ENCODE results near the gene NOX5. TPM values are rescaled to one million over a fixed set of nuclear protein-coding genes. Genes with fewer than 3 reads are reported as not detected.

NOX5 gene
- total RNA-seq, 2 donors from 2014 or later: 0.05 to 0.17 TPM

DNA sequence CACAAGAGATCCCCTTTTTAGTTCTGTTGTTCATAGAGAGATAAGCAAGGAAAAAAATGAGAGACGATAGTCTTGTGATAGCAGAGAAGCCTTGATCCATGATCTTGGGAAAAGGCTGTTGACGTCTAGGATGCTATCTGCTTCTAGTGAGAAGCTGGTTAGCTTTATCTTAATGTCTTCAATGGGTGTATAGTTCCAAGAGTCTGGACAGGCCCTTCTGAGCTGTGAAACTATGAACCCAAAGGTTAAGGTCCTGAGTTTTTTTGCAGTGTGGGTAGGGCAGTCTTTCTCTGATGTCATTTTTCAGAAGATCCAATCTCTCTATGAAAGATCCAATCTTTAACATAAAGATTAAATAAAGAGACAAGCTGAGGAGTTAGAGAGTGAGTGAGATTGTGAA lies 10.5 kb upstream of the NOX5 start:
- H3K27ac ChIP-seq: no peak overlapping the region
- no peaks in the 10 kb centered on the region for H3K4me1 ChIP-seq
- no peak overlapping the region for H3K9ac ChIP-seq (ENCODE audit: low read depth in 2 of 2, low read length in 2 of 2)
- no peaks in the 10 kb centered on the region for H3K9me3 ChIP-seq
- H3K27me3 ChIP-seq: no peaks in the 10 kb centered on the region
- intact Hi-C loops (cut with DNase I): no loop called here
- no peak for DNase-seq
- TF ChIP-seq, protein P1, sequence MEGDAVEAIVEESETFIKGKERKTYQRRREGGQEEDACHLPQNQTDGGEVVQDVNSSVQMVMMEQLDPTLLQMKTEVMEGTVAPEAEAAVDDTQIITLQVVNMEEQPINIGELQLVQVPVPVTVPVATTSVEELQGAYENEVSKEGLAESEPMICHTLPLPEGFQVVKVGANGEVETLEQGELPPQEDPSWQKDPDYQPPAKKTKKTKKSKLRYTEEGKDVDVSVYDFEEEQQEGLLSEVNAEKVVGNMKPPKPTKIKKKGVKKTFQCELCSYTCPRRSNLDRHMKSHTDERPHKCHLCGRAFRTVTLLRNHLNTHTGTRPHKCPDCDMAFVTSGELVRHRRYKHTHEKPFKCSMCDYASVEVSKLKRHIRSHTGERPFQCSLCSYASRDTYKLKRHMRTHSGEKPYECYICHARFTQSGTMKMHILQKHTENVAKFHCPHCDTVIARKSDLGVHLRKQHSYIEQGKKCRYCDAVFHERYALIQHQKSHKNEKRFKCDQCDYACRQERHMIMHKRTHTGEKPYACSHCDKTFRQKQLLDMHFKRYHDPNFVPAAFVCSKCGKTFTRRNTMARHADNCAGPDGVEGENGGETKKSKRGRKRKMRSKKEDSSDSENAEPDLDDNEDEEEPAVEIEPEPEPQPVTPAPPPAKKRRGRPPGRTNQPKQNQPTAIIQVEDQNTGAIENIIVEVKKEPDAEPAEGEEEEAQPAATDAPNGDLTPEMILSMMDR (IDR thresholded peaks at IDR 0.05): no peak
- no peaks in the 10 kb centered on the region for H3K36me3 ChIP-seq
- H3K4me3 ChIP-seq: no peak overlapping the region

DNA sequence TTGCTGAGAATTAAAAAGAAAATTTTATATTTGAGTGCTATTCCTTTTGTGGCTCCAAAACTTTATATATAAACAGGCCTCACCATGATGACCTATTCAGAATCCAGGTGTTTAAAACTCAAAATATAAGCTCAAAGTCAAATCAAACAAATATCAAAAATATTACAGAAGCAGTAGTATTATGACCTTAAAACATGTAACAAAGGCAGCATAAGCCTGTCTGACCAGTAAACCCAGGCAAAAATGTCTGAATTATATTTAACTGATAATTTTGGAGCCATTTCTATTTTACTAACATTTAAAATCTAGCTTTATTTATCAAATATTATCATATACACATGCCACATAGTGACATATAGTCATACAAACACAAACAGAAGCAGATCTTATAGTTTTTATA lies 6.4 kb upstream of the NOX5 start:
- Histone ChIP-seq H3K9me3 (no peaks in the 10 kb centered on the region), H3K36me3 (no peaks in the 10 kb centered on the region), H3K27me3 (no peaks in the 10 kb centered on the region), H3K4me1 (no peaks in the 10 kb centered on the region), H3K4me3 (no peak overlapping the region), H3K9ac (ENCODE audit: low read depth in 2 of 2, low read length in 2 of 2) (no peak overlapping the region), H3K27ac (no peak overlapping the region)
- no peak for DNase-seq
- TF ChIP-seq, protein P1 (IDR thresholded peaks at IDR 0.05): no peak
- intact Hi-C loops (cut with DNase I): no loop called here

DNA sequence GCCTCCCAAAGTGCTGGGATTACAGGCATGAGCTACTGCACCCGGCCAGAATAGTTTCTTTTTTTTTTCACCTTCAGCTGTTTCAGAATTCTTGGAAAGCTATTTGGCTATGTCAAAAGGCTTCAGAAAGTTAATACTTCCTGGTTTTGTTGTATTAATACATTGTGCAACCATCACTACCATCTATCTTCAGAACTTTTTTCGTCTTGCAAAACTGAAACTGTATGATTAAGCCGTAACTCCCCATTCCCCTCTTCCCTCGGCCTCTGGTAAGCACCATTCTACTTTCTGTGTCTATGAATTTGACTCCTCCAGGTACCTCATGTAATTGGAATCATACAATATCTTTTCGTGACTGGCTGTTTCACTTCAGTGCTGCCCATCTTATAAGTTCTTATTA lies 5.2 kb upstream of the NOX5 start:
- H3K4me3 ChIP-seq: no peak overlapping the region
- intact Hi-C loops (cut with DNase I): no loop called here
- DNase-seq: no peak

DNA sequence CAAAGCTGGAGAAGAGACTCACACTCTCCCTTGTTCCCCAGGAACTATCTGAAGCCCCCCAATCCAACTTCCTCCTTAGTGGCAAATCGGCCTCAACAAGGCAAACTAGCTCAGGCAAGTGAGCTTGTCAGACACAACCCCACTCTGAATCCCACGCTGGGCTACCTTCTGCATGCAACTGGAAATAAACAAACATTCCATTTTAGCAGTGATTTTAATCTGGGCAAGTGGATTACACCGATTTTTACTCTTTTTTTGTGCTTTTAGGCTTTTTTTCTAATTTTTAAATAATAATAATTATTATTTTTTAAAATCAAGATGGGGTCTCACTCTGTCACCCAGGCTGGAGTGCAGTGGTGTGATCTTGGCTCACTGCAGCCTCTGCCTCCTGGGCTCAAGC lies 2.9 kb upstream of the NOX5 start:
- Histone ChIP-seq H3K4me3 (no peak overlapping the region), H3K4me1 (no peaks in the 10 kb centered on the region), H3K36me3 (no peaks in the 10 kb centered on the region), H3K9ac (ENCODE audit: low read depth in 2 of 2, low read length in 2 of 2) (no peak overlapping the region), H3K27ac (no peak overlapping the region), H3K27me3 (no peaks in the 10 kb centered on the region), H3K9me3 (no peaks in the 10 kb centered on the region)
- TF ChIP-seq, protein P1 (IDR thresholded peaks at IDR 0.05): no peak
- intact Hi-C loops (cut with DNase I): no loop called here
- DNase-seq: no peak

More for the DNA sequence above, 5.2 kb upstream of the NOX5 start:
- no peaks in the 10 kb centered on the region for H3K27me3 ChIP-seq
- no peak overlapping the region for H3K9ac ChIP-seq (ENCODE audit: low read depth in 2 of 2, low read length in 2 of 2)
- H3K4me1 ChIP-seq: no peaks in the 10 kb centered on the region
- no peaks in the 10 kb centered on the region for H3K9me3 ChIP-seq
- TF ChIP-seq, protein P1 (IDR thresholded peaks at IDR 0.05): no peak
- H3K36me3 ChIP-seq: no peaks in the 10 kb centered on the region
- H3K27ac ChIP-seq: no peak overlapping the region

DNA sequence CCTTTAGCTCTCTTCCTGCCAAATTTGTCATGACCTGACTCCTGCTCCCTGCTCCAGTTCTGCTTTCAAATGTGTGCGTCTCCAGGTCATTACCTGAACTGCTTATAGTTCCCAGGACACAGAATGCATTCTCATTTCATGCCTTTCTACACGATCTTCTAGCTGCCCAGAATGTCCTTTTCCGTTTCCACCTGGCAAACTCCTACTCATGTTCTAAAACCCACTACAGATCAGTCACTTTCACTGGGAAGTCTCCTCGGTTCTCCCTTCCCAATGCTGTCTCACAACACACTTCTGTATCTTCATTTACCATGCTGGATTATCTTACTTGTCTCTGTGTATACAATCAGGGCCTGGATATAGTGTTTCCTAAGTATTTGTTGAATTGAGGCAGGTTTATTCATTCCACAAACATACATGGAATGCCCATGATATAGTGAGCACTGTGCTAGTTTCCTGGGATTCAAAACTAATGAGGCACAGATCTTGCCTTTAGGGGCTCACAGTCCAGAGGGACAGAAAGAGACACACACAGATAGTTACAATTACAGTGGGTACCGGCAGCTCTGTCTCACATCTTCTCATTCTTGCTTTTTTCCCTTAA lies 1.6 kb upstream of the NOX5 start:
- Histone ChIP-seq H3K4me1 (no peaks in the 10 kb centered on the region), H3K27me3 (no peaks in the 10 kb centered on the region), H3K36me3 (no peaks in the 10 kb centered on the region), H3K9ac (ENCODE audit: low read depth in 2 of 2, low read length in 2 of 2) (no peak overlapping the region), H3K9me3 (no peaks in the 10 kb centered on the region), H3K27ac (no peak overlapping the region), H3K4me3 (no peak overlapping the region)
- TF ChIP-seq, protein P1 (IDR thresholded peaks at IDR 0.05): no peak
- DNase-seq: no peak
- intact Hi-C loops (cut with DNase I): no loop called here

All from colonic mucosa (tissue), 4 donors.